KMS-11 (cell line): Measurements from ENCODE around the gene RAMP1.

Experiments used
- H2AFZ ChIP-seq: fragments of 200-600 bp; sonication (generic); 2 replicates; pipeline ENCODE4 v1.6.1; 2016; ENCODE audit warnings: antibody characterized with exemption, mixed run types, low read depth
- H3K27ac ChIP-seq: fragments of 200-600 bp; sonication (generic); 2 replicates; pipeline ENCODE4 v1.6.1; 2016; ENCODE audit warnings: mild to moderate bottlenecking, mixed run types
- H3K27me3 ChIP-seq: fragments of 200-600 bp; sonication (generic); 2 replicates; pipeline ENCODE4 v1.6.1; 2017; ENCODE audit warnings: mild to moderate bottlenecking, low read depth, mixed run types, moderate library complexity; ENCODE audit not compliant: insufficient read depth
- H3K36me3 ChIP-seq: fragments of 200-600 bp; sonication (generic); 2 replicates; pipeline ENCODE4 v1.6.1; 2017; ENCODE audit warnings: mild to moderate bottlenecking, mixed run types; ENCODE audit not compliant: insufficient read depth
- H3K4me1 ChIP-seq: fragments of 200-600 bp; sonication (generic); 2 replicates; pipeline ENCODE4 v1.6.1; 2016; ENCODE audit warnings: mild to moderate bottlenecking, low read depth, mixed run types; ENCODE audit not compliant: poor library complexity, severe bottlenecking
- H3K4me2 ChIP-seq: fragments of 200-600 bp; sonication (generic); 2 replicates; pipeline ENCODE4 v1.7.0; 2016; ENCODE audit warnings: mild to moderate bottlenecking, mixed run types
- H3K4me3 ChIP-seq: fragments of 200-600 bp; sonication (generic); IDR thresholded peaks from 2 replicates; pipeline ENCODE4 v1.6.1; 2017; ENCODE audit warnings: low read depth, low read length, mixed read lengths; ENCODE audit not compliant: insufficient read depth
- H3K79me2 ChIP-seq: fragments of 200-600 bp; sonication (generic); 2 replicates; pipeline ENCODE4 v1.6.1; 2016; ENCODE audit warnings: low read depth, mixed run types; ENCODE audit not compliant: insufficient read depth
- H3K9ac ChIP-seq: fragments of 200-600 bp; sonication (generic); 2 replicates; pipeline ENCODE4 v1.6.1; 2016; ENCODE audit warnings: mild to moderate bottlenecking, mixed run types
- H4K20me1 ChIP-seq: fragments of 200-600 bp; sonication (generic); 2 replicates; pipeline ENCODE4 v1.6.1; 2016; ENCODE audit warnings: mild to moderate bottlenecking, mixed run types; ENCODE audit not compliant: insufficient read depth
- TF ChIP-seq, protein P1 (sequence below): fragments of 200-600 bp; sonication (generic); conservative IDR thresholded peaks from 2 replicates; pipeline ENCODE4 v1.6.1; 2017; ENCODE audit warnings: low read depth, mild to moderate bottlenecking, antibody characterized with exemption, low read length, moderate library complexity, mixed read lengths

RAMP1 gene

DNA sequence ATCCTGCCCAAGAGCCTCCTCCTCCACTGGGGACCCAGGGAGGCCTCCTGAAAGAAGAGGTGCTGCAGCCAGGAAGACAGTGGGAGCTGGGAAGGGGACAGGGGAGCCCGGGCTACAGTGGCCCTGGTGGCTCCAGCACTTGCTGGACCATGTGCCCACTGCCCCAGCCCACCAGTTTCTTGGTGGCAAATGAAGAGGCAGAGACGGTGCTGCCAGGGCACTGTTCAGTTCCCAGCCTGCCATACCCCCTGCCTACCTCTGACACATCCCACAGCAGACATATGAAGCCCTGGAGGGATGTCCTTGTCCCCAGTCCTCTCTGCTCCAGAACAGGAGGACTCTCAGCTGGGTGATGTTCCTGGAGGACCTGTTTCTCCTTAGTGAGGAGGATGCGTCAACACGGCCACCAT is 3.7 kb downstream of the RAMP1 start:
- no peak overlapping the region for H2AFZ ChIP-seq
- H3K4me2 ChIP-seq: no peak overlapping the region
- no peak overlapping the region for H3K9ac ChIP-seq
- TF ChIP-seq, protein P1, sequence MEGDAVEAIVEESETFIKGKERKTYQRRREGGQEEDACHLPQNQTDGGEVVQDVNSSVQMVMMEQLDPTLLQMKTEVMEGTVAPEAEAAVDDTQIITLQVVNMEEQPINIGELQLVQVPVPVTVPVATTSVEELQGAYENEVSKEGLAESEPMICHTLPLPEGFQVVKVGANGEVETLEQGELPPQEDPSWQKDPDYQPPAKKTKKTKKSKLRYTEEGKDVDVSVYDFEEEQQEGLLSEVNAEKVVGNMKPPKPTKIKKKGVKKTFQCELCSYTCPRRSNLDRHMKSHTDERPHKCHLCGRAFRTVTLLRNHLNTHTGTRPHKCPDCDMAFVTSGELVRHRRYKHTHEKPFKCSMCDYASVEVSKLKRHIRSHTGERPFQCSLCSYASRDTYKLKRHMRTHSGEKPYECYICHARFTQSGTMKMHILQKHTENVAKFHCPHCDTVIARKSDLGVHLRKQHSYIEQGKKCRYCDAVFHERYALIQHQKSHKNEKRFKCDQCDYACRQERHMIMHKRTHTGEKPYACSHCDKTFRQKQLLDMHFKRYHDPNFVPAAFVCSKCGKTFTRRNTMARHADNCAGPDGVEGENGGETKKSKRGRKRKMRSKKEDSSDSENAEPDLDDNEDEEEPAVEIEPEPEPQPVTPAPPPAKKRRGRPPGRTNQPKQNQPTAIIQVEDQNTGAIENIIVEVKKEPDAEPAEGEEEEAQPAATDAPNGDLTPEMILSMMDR: no peak
- no peak overlapping the region for H3K27ac ChIP-seq
- H4K20me1 ChIP-seq: no peaks in the 10 kb centered on the region
- peaks cover 5% of the 10 kb centered on the region for H3K4me1 ChIP-seq
- no peak overlapping the region for H3K4me3 ChIP-seq
- no peaks in the 10 kb centered on the region for H3K79me2 ChIP-seq
- no peaks in the 10 kb centered on the region for H3K36me3 ChIP-seq
- H3K27me3 ChIP-seq: no peaks in the 10 kb centered on the region

DNA sequence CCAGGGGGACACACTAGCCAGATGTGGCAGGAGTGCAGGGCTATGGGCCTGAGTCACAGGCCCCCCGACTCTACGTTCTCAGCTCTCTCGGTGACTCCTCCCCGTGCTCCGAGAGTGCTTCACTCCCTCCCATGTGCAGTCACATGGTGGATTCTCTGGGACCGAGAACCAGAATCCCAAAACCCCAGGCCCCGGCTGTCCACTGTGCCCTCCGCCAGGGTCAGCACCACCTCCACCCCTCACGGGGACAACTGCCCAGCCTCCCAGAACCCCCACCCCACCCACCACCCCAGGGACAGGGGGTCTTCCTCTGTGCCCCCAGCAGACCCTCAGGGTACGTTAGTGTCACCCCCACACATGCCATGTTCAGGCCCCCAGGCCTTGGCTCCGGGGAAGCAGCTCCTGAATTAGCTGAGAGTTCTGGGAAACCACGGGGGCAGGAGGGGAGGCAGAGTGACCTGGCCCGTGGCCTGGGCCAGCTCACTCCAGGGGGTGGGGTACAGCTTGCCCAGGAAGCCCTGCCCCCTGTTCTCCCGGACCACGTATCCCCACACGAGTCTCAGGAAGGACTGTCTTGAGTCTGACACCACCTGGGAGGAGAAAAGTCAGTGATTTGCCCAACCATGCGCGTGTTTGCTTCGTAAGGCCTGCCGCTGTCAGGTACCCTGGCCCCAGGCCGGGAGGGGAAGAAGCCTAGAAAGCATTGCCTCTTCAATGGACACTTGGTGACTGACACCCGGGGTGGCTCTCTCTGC is 4.4 kb downstream of the RAMP1 start:
- Histone ChIP-seq H3K27ac (no peak overlapping the region), H3K36me3 (no peaks in the 10 kb centered on the region), H3K4me1 (no peaks in the 10 kb centered on the region), H3K9ac (no peak overlapping the region), H2AFZ (no peak overlapping the region), H3K27me3 (no peaks in the 10 kb centered on the region), H3K4me2 (no peak overlapping the region), H4K20me1 (no peaks in the 10 kb centered on the region), H3K4me3 (no peak overlapping the region), H3K79me2 (no peaks in the 10 kb centered on the region)
- TF ChIP-seq, protein P1: no peak

DNA sequence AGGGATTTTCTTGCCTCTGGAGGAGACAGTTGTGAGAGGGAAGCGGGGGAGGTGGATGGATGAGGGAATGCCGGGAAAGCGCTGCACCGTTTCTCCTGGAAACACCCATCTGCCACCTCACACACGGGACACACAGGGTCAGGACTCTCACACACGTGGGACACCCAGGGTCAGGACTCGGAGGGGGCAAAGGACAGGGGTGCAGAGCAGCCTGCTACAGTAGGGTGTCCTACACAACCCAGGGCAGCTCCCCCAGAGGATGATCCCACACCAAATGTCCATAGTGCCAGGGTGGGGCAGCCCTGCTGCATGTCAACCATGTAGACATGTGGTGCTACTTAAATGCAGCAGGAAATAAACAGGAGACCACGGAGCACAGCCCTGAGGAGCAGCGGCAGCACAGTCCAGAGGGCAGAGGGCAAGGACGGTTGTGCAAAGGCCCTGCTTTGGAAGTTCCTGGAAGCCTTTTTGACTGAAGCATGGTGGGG is 5.1 kb downstream of the RAMP1 start:
- Histone ChIP-seq H3K9ac (no peak overlapping the region), H3K27me3 (no peaks in the 10 kb centered on the region), H2AFZ (no peak overlapping the region), H3K36me3 (no peaks in the 10 kb centered on the region), H3K4me1 (no peaks in the 10 kb centered on the region), H3K27ac (no peak overlapping the region), H3K79me2 (no peaks in the 10 kb centered on the region), H3K4me2 (no peak overlapping the region), H4K20me1 (no peaks in the 10 kb centered on the region), H3K4me3 (no peak overlapping the region)
- TF ChIP-seq, protein P1: no peak

DNA sequence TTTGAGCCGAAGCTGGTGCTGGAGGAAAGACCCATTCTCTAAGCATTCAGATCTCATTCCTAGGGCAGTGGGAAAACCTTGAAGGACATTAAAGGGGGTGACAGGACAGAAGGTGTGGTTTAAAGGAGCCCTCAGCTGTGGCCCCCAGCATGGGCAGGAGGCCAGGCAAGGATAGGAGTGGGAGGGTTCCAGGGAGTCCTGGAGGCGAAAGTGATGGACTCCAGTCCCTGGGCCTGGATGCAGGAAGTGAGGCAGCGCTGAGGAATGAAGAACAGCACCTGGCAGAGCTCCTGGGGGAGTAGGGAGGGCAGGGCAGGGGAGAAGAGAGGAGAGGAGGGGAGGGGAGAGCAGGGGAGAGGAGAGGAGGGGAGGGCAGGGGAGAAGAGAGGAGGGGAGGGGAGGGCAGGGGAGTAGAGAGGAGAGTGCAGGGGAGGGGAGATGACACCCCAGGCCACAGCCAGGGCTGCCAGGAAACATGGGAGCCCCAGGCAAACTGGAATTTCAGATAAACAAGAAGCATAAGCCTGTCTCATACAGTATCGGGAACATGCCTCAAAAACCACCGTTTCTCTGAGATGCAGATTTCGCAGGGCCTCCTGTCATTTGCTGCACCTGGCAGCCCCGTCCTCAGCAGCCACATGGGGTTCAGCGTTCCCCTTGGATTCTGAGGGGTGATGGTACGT is 5.7 kb downstream of the RAMP1 start:
- no peaks in the 10 kb centered on the region for H4K20me1 ChIP-seq
- H3K9ac ChIP-seq: no peak overlapping the region
- no peaks in the 10 kb centered on the region for H3K27me3 ChIP-seq
- H3K36me3 ChIP-seq: no peaks in the 10 kb centered on the region
- H3K27ac ChIP-seq: no peak overlapping the region
- H3K4me2 ChIP-seq: no peak overlapping the region
- TF ChIP-seq, protein P1: no peak
- no peaks in the 10 kb centered on the region for H3K4me1 ChIP-seq
- no peak overlapping the region for H3K4me3 ChIP-seq
- H3K79me2 ChIP-seq: no peaks in the 10 kb centered on the region
- H2AFZ ChIP-seq: no peak overlapping the region
